ENCODE measurements around the gene EML6.

Gene EML6

DNA sequence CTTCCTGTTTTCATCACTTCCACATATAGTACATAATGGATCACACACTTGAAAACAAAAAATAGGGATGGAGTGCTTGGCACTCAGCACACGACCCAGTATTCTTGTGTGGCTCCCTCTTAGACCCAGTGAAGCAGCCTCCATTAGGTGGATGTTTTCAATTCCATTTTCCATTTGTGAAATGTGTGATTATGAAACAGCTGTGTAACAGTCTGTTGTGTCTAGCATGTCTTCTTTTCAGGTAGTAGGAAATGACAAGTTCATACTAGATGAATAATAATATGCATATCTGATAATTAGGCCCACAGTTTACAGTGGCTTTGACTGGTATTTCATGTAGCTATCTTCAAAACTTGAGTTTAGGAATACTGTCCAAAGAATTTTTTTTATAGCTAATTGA is 35.5 kb downstream of the EML6 start:
- no peak for DNase-seq

GRCh38 chr2:54760310-54760709 is 36.8 kb downstream of the EML6 start:
- DNase-seq: no peak

GRCh38 chr2:54763636-54764291 is 40.3 kb downstream of the EML6 start:
- peak; percentile 60 for DNase-seq

- no peak for DNase-seq
Observed at GRCh38 chr2:54767921-54768320, 44.5 kb downstream of the EML6 start.

DNA sequence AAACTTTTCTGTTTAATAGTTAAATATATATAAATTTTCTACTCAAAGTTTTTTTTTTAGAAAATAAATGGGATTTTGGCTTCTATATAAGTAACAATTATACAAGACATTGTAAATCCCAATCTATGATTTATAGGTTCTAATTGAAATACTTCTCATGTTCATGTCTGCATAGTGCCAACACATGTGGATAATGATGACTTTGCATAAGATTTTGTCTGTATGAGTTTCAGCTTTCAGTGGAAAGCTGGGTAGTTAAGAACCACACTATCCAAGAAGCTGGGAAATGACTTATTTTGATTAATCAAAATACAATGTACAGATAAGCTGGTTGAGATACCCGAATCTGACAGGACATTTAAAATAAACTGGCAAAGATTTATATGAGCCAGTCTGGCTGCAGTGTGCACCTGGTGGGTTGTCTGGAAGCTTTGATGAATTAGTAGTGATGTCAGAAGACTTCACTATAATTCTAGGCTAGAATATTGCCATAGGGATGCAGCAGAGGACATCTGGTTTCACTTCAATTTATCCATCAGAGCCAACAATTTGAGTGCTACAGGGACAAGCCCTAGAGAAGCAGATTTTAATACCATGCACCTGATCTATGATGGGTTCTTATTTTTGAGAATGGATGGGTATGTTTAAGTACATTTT is 45.4 kb downstream of the EML6 start:
- no peak for DNase-seq

DNA sequence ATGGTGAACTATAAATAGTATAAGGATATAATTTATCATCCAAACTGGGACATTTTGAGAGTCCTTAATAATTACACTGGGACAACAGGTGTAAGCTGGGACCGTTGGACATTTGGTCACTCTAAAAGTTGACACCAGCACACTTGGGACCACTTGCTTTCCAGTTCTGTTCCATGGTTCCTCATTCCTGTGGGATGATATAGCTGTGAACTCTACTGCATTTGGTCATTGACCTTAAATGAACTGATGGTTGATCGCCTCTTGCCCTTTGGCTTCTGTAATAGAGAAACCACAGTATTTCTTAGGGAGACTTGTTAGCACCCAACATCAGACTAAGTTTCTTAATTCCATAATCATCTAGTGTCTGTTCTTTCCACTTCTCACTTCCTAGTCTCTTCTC is 46.7 kb downstream of the EML6 start:
- DNase-seq: no peak

DNA sequence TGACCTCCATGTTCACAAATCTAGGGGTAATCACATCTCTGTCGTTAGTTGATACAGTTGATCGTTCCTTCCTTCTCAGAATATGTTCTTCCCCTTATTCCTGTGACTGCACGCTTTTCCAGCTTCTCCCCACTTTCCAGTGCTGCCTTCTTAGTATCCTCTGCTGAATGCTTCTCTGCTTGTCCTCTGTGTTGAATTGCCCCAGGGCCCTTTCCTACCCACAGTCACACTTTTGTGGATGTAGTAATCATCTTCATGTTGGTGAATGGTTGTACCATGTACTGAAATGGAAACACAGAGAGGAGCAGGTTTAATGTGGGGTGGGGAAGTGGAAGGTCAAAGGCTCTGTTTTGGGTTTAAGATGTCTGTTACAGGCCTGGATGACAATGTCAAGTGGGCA is 47.2 kb downstream of the EML6 start:
- no peak for DNase-seq

DNA sequence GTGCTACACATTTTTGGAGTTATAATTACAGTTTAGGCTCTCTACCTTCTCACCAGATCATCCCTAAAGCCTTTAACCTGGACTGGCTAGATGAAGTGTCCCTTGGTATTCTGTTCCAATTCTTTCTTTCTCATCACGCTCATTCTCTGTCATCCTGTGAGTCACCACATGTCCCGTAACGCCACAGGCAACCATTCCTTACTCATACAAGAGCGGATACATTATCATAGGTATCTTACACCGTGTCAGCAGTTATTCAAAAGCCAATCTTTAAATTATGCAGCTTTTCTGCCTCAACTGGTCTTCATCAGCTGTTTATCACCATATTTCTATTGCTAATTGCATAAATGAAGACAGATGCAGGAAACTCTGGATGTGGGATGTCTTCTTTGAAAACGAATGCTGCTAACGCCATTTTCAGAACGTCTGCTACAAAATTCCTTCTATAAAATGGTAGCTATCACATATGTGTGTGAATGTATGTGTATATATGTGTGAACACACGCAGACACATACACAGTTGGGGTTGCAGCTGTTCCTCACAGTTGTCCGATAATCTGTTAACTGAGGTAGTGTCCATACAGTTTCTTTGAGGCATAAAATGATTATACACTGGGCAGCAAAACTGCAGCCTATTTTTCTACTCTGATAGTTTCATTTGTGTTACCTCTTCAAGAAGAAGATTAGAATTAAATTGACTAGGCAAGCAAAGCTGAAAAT is 47.9 kb downstream of the EML6 start:
- DNase-seq: no peak

DNA sequence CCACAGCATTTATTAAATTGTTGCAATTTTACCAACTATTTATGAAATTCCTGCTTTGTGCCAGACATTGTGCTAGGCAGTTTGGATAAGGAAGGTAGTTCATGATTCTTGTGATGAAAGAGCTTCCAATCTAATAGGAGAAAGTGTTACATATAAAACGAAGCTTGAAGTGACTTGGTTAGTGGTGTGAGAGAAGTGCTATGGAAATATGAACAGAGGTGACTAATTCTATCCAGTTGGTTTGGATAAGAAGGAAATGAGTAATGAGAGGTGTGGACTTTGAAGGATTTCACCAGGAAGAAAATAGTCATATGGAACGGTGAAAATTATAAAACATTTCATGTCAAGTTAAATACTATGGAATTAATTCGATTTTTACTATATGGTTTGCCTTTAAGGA is 48.6 kb downstream of the EML6 start:
- DNase-seq: no peak

- no peak for DNase-seq
Observed at GRCh38 chr2:54772531-54772930, 49.1 kb downstream of the EML6 start.

- no peak for DNase-seq
Observed at GRCh38 chr2:54773233-54773632, 49.8 kb downstream of the EML6 start.

- DNase-seq: peak; percentile 42
Observed at GRCh38 chr2:54773838-54774237, 50.4 kb downstream of the EML6 start.

- DNase-seq: no peak
Observed at GRCh38 chr2:54775710-54776109, 52.2 kb downstream of the EML6 start.

GRCh38 chr2:54776494-54776893 is 53.0 kb downstream of the EML6 start:
- DNase-seq: no peak

- no peak for DNase-seq
Observed at GRCh38 chr2:54783349-54783748, 59.9 kb downstream of the EML6 start.

DNA sequence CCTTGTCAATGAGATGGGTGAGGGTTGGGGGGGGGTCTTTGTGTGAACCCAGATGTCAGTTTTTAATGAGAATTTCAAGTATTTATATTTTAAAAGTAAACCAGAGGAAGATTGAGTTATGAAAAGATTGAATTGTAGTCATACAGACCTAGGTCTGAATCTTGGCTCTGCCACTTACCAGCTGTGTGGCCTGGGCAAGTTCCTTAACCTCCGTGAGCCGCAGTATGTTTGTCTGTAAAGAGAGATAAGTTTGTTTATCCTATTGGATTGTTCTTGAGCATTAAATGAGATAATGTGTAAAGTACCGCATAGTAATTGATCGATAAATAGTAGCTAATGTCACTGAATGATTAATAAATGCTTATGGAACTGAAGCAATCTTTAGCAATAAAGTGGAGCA is 63.8 kb downstream of the EML6 start:
- DNase-seq: no peak

GRCh38 chr2:54787755-54788366 is 64.4 kb downstream of the EML6 start:
- DNase-seq: no peak

DNA sequence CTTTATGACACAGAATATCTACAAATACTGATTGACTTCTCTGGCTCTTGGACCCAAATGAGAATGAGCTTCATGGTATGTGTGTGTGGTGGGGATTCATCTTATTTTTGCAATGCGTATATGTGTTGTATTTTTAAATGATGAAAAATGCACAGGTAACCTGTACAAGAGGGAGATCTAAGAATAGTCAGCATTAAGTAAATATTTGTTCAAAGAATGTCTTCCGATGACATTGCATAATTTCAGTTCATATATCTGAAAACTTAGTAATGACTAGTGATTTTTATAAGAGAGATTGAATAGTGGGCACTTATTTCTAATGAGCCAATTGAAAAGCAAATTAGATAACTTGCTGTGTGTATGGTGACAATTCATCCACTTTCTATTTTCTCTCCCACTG is 66.4 kb downstream of the EML6 start:
- DNase-seq: no peak

- no peak for DNase-seq
Observed at GRCh38 chr2:54791831-54792230, 68.4 kb downstream of the EML6 start.

- no peak for DNase-seq
Observed at GRCh38 chr2:54797307-54797706, 73.8 kb downstream of the EML6 start.

DNA sequence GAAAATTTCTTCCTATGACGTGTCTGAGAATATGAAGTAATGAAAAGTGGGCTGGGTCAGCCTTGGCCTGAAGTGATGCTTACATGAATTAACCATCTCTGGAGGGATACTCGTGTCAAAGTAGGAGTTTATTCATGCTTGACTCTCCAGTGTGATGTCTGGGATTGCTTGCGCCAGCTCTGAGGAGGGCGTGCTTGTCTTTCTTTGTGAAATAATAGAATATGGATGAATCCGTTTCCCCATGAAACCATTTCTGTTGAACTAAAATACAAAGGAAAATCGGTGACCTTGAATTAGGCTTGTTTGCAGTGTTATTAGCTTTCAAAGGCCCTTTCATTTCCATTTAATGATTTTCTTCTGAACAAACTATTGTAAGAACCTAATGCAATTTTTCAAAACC is 77.9 kb downstream of the EML6 start:
- DNase-seq: no peak

DNA sequence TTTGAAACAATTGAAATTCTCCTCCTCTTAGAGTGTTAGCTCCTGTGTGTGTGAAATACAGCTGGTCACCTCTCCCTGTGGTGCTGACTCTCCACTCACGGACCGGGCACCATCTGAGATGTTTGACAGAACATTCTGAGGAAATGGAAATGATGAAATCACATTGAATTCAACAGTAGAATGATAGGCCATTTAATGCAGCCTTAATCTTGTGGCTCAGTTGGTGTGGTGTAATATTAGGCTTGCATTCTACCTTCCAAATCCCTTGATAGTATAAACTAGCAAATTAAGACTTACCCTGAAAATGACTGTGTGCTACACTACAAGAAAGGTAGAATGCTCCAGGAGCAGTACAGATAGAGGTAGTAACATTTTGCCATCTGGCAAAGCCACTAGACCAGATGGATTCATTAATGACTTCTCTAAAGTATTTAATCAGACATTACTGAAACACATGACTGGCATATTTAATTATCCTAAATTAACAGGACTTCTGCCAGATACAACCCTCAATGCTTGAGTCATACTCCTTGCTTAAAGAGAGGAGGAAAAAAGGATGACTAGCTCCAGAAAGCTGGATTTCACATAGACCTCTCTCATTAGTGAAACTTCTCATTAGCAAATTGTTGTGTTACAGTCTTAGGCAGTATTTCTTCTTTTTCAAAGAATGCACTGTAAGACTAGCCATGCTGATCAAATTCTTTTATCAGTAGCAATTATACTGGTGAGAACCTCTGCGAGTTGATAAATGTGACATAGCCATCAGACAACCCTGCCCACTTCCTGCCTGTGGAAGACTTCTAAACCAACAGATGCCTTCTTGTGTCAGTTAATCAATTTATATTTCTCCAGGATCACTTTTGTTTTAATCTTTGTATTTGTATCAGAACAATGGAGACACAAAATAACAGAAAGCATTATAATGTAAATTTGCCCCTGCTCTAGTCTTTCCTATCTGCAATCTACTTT is 80.6 kb downstream of the EML6 start:
- peak; percentile 66 for DNase-seq

- no peak for DNase-seq
Observed at GRCh38 chr2:54805255-54805654, 81.8 kb downstream of the EML6 start.

Data from NCI-H82 (cell line).